ENCODE results near the gene EXOSC10.
A peak's percentile ranks its signal among the peaks of the same experiment; 100 is the strongest.

- TF ChIP-seq, protein P1, sequence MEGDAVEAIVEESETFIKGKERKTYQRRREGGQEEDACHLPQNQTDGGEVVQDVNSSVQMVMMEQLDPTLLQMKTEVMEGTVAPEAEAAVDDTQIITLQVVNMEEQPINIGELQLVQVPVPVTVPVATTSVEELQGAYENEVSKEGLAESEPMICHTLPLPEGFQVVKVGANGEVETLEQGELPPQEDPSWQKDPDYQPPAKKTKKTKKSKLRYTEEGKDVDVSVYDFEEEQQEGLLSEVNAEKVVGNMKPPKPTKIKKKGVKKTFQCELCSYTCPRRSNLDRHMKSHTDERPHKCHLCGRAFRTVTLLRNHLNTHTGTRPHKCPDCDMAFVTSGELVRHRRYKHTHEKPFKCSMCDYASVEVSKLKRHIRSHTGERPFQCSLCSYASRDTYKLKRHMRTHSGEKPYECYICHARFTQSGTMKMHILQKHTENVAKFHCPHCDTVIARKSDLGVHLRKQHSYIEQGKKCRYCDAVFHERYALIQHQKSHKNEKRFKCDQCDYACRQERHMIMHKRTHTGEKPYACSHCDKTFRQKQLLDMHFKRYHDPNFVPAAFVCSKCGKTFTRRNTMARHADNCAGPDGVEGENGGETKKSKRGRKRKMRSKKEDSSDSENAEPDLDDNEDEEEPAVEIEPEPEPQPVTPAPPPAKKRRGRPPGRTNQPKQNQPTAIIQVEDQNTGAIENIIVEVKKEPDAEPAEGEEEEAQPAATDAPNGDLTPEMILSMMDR (IDR thresholded peaks at IDR 0.05; ENCODE audit: extremely low read depth in 1 of 2, insufficient read depth in 1 of 2, low read depth in 1 of 2, low read length in 2 of 2), result no peak
- peak; percentile 47 for TF ChIP-seq POLR2A (IDR thresholded peaks at IDR 0.05; ENCODE audit: low read depth, low read length)
- TF ChIP-seq POLR2AphosphoS5 (IDR thresholded peaks at IDR 0.05; ENCODE audit: insufficient read depth, low read depth, low read length), result peak; percentile 70
- TF ChIP-seq MYC (IDR thresholded peaks at IDR 0.05; ENCODE audit: low read depth, low read length), result no peak
- TF ChIP-seq EZH2 (IDR thresholded peaks at IDR 0.05; ENCODE audit: borderline replicate concordance, low read depth, low read length, severe bottlenecking), result no peak
- TF ChIP-seq, protein P2, sequence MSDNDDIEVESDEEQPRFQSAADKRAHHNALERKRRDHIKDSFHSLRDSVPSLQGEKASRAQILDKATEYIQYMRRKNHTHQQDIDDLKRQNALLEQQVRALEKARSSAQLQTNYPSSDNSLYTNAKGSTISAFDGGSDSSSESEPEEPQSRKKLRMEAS (IDR thresholded peaks at IDR 0.05; ENCODE audit: insufficient read depth, insufficient read length), result no peak
- TF ChIP-seq FOS (IDR thresholded peaks at IDR 0.05; ENCODE audit: borderline replicate concordance, insufficient read depth, low read length), result no peak
- no peak for TF ChIP-seq JUN (IDR thresholded peaks at IDR 0.05; ENCODE audit: borderline replicate concordance, insufficient read depth, insufficient read length, low read depth)
- TF ChIP-seq GATA2 (IDR thresholded peaks at IDR 0.05; ENCODE audit: insufficient read depth, insufficient read length, low read depth, low read length), result no peak
Measured at GRCh38 chr1:11099310-11100148, at the start of gene EXOSC10.
